Neural cell (in vitro differentiated cells): ENCODE measurements around the gene ARL6IP6.

Experiments
- CTCF ChIP-seq: fragments of 450-650 bp; IDR thresholded peaks from 2 replicates; pipeline ENCODE4 v1.5.1; 2014; ENCODE audit warnings: antibody characterized with exemption, mild to moderate bottlenecking, moderate library complexity; ENCODE audit not compliant: poor library complexity, severe bottlenecking
- MXI1 ChIP-seq: fragments of 450-650 bp; conservative IDR thresholded peaks from 2 replicates; pipeline ENCODE4 v1.6.1; 2014; ENCODE audit warnings: antibody characterized with exemption, mild to moderate bottlenecking; ENCODE audit not compliant: poor library complexity, severe bottlenecking
- RAD21 ChIP-seq: fragments of 450-650 bp; conservative IDR thresholded peaks from 2 replicates; pipeline ENCODE4 v1.6.1; 2014; ENCODE audit warnings: antibody characterized with exemption, mild to moderate bottlenecking, moderate library complexity
- REST ChIP-seq: IDR thresholded peaks from 2 replicates; pipeline ENCODE4 v1.6.1; 2012; ENCODE audit warnings: borderline replicate concordance
- SMC3 ChIP-seq: fragments of 450-650 bp; conservative IDR thresholded peaks from 2 replicates; pipeline ENCODE4 v1.6.1; 2014; ENCODE audit warnings: antibody characterized with exemption, mild to moderate bottlenecking, moderate library complexity; ENCODE audit not compliant: poor library complexity

- TF ChIP-seq REST: no peak
- TF ChIP-seq CTCF: no peak
- TF ChIP-seq MXI1: no peak
- no peak for TF ChIP-seq SMC3
- no peak for TF ChIP-seq RAD21
Measured at GRCh38 chr2:152682663-152683062, 35.8 kb upstream of the ARL6IP6 start.
